Neural progenitor cell (in vitro differentiated cells): Measurements from ENCODE around the gene FRG1.
"Not testable (repeated sequence)": the region's sequence is repeated elsewhere in the genome, so short reads cannot be mapped to it uniquely, and the experiment has no call there.

ENCODE experiments used
- CTCF ChIP-seq: fragments of 200-600 bp; sonication (generic); IDR thresholded peaks from 2 replicates; pipeline ENCODE4 v1.5.1; 2017; ENCODE audit warnings: antibody characterized with exemption, mild to moderate bottlenecking
- EZH2 ChIP-seq: fragments of 200-600 bp; sonication (generic); IDR thresholded peaks from 2 replicates; pipeline ENCODE4 v1.6.1; 2017; ENCODE audit warnings: antibody characterized with exemption, mild to moderate bottlenecking, moderate library complexity
- EZH2phosphoT487 ChIP-seq: fragments of 200-600 bp; sonication (generic); IDR thresholded peaks from 2 replicates; pipeline ENCODE4 v1.6.1; 2017; ENCODE audit warnings: antibody characterized with exemption

- TF ChIP-seq CTCF, EZH2phosphoT487, EZH2: not testable (repeated sequence)
These were observed 45.1 kb downstream of the FRG1 start for GRCh38 chr4:189985651-189986243.
